Tongue (tissue), 2 donors: ENCODE measurements around the gene SPTBN1. TPM values are rescaled to one million over a fixed set of nuclear protein-coding genes. Genes with fewer than 3 reads are reported as not detected.
A peak's percentile ranks its signal among the peaks of the same experiment; 100 is the strongest.

Experiments
- DNase-seq: peaks from one replicate; pipeline ENCODE4 v3.0.0-alpha.2; 2015
- total RNA-seq: library from RNA; depleted of rRNA; stranded (reverse); fragments of >200 nt; gene quantifications from one replicate; pipeline ENCODE4 v1.2.3, GENCODE V29; 2014

The SPTBN1 gene
- total RNA-seq, 1 donor from 2014 or later = 402 TPM

- DNase-seq = no peak
Measured at GRCh38 chr2:54657664-54658083, 201.5 kb downstream of the SPTBN1 start.

GRCh38 chr2:54658564-54659071, 202.5 kb downstream of the SPTBN1 start:
- DNase-seq = peak; percentile 52

- no peak for DNase-seq
Measured at GRCh38 chr2:54659527-54659926, 203.4 kb downstream of the SPTBN1 start.

- no peak for DNase-seq
Measured at GRCh38 chr2:54660752-54661151, 204.6 kb downstream of the SPTBN1 start.

- no peak for DNase-seq
Measured at GRCh38 chr2:54663424-54664030, 207.4 kb downstream of the SPTBN1 start.

- DNase-seq = no peak
Measured at GRCh38 chr2:54664238-54664786, 208.2 kb downstream of the SPTBN1 start.

- DNase-seq = peak; percentile 66
Measured at GRCh38 chr2:54665436-54665856, 209.3 kb downstream of the SPTBN1 start.

GRCh38 chr2:54666131-54666633, 210.1 kb downstream of the SPTBN1 start:
- peak; percentile 72 for DNase-seq

GRCh38 chr2:54666634-54667265, 210.6 kb downstream of the SPTBN1 start:
- DNase-seq = peak; percentile 76

- no peak for DNase-seq
Measured at GRCh38 chr2:54667266-54667639, 211.1 kb downstream of the SPTBN1 start.

- DNase-seq = no peak
Measured at GRCh38 chr2:54667726-54668650, 211.9 kb downstream of the SPTBN1 start.

- DNase-seq = no peak
Measured at GRCh38 chr2:54668711-54669110, 212.6 kb downstream of the SPTBN1 start.

GRCh38 chr2:54669677-54670484, 213.8 kb downstream of the SPTBN1 start:
- DNase-seq = peak; percentile 35

- no peak for DNase-seq
Measured at GRCh38 chr2:54670485-54671009, 214.4 kb downstream of the SPTBN1 start.

- no peak for DNase-seq
Measured at GRCh38 chr2:54671010-54671409, 214.9 kb downstream of the SPTBN1 start.

- no peak for DNase-seq
Measured at GRCh38 chr2:54671875-54672589, 215.9 kb downstream of the SPTBN1 start.

- DNase-seq = peak; percentile 61
Measured at GRCh38 chr2:54672590-54673456, 216.7 kb downstream of the SPTBN1 start.

GRCh38 chr2:54673501-54673998, 217.4 kb downstream of the SPTBN1 start:
- DNase-seq = peak; percentile 54

- no peak for DNase-seq
Measured at GRCh38 chr2:54675281-54675680, 219.2 kb downstream of the SPTBN1 start.
